HCT116 (cell line): Measurements from ENCODE around the gene MGA. TPM values are rescaled to one million over a fixed set of nuclear protein-coding genes. Genes with fewer than 3 reads are reported as not detected.

Source experiments
- ATAC-seq: fragments of 200-7000 bp; cut with Tn5 transposase; 2 replicates; pipeline ENCODE4 v1.9.1; 2020; ENCODE audit warnings: mild to moderate bottlenecking, moderate library complexity
- BruUV-seq: library from RNA; stranded (reverse); fragments of 400-500 nt; replicated peaks from 2 replicates; lab custom pipeline; 2021; lab: Mats Ljungman, UMichigan
- CTCF ChIA-PET: fragments of 300-600 bp; sonication (Branson Sonifier 250); formaldehyde crosslinking; loops from one replicate; lab custom pipeline; 2021; ENCODE audit warnings: antibody characterized with exemption; lab: Charles Lee
- POLR2A ChIA-PET: fragments of 300-600, 350-600 bp; sonication (Branson Sonifier 250); formaldehyde crosslinking; loops from one replicate; lab custom pipeline; 2021; ENCODE audit warnings: antibody characterized with exemption; lab: Charles Lee
- RAD21 ChIA-PET, 2 experiments: fragments of 300-600 bp; sonication (Branson Sonifier 250); formaldehyde crosslinking; loops; one replicate each; lab custom pipeline; 2023; ENCODE audit warnings: low total read pairs in 2 of 2; ENCODE audit not compliant: uncharacterized antibody in 2 of 2, unreplicated experiment in 2 of 2, low non-redundant PET in 1 of 2; lab: Charles Lee
- DNase-seq: peaks from one replicate; pipeline ENCODE4 v3.0.0-alpha.2; 2010; ENCODE audit warnings: low read depth, low spot score
- H2AFZ ChIP-seq: fragments of 200-600 bp; shearing (Covaris generic), sonication (generic); 2 replicates; pipeline ENCODE4 v1.6.1; 2017; ENCODE audit warnings: low read depth, mixed run types, mixed read lengths, antibody characterized with exemption, low read length; ENCODE audit not compliant: poor library complexity, severe bottlenecking
- H3K27ac ChIP-seq: 2 replicates; pipeline ENCODE4 v1.5.1; 2012; ENCODE audit warnings: low read depth, low read length
- H3K27me3 ChIP-seq: fragments of 200-600 bp; sonication (generic); 2 replicates; pipeline ENCODE4 v1.6.1; 2016; ENCODE audit warnings: mixed run types, low read length, mixed read lengths; ENCODE audit not compliant: insufficient read depth
- H3K36me3 ChIP-seq, 2 experiments: fragments of 200-500 bp in 1 of 2; fragments of 200-600 bp in 1 of 2; sonication (Bioruptor generic) in 1 of 2; sonication (generic) in 1 of 2; 2 replicates each; pipeline versions ENCODE4 v1.5.1 to v1.6.1; 2014 to 2016; ENCODE audit warnings: low read length in 2 of 2, inconsistent platforms in 1 of 2, mixed read lengths in 1 of 2, mixed run types in 1 of 2; ENCODE audit not compliant: insufficient read depth in 2 of 2, control insufficient read depth in 1 of 2
- H3K4me1 ChIP-seq, 2 experiments: fragments of 200-600 bp in 1 of 2; sonication (generic) in 1 of 2; 2 replicates each; pipeline versions ENCODE4 v1.5.1 to v1.6.1; 2012 to 2017; ENCODE audit warnings: low read length in 2 of 2, inconsistent platforms in 1 of 2, mild to moderate bottlenecking in 1 of 2, mixed read lengths in 1 of 2, mixed run types in 1 of 2, moderate library complexity in 1 of 2; ENCODE audit not compliant: insufficient read depth in 2 of 2, control insufficient read depth in 1 of 2
- H3K4me2 ChIP-seq: fragments of 200-600 bp; sonication (generic); 2 replicates; pipeline ENCODE4 v1.6.1; 2017; ENCODE audit warnings: mixed run types, low read length, mixed read lengths
- H3K4me3 ChIP-seq, 2 experiments: fragments of 200-600 bp in 1 of 2; sonication (generic) in 1 of 2; replicated peaks in 1 of 2; 2 replicates each; pipeline ENCODE4 v1.5.1; 2011 to 2016; ENCODE audit warnings: low read length in 2 of 2, control low read depth in 1 of 2, low read depth in 1 of 2, mild to moderate bottlenecking in 1 of 2, mixed read lengths in 1 of 2, mixed run types in 1 of 2
- H3K79me2 ChIP-seq: fragments of 200-600 bp; sonication (generic); 2 replicates; pipeline ENCODE4 v1.6.1; 2017; ENCODE audit warnings: mild to moderate bottlenecking, mixed run types, low read length, moderate library complexity, mixed read lengths; ENCODE audit not compliant: insufficient read depth
- H3K9ac ChIP-seq: fragments of 200-600 bp; sonication (generic); 2 replicates; pipeline ENCODE4 v1.6.1; 2016; ENCODE audit warnings: low read length, mixed read lengths
- H3K9me2 ChIP-seq: fragments of 200-600 bp; sonication (generic), shearing (Covaris generic); 2 replicates; pipeline ENCODE4 v1.6.1; 2017; ENCODE audit warnings: mixed run types, mild to moderate bottlenecking, moderate library complexity; ENCODE audit not compliant: insufficient read depth
- H3K9me3 ChIP-seq, 2 experiments: fragments of 200-500 bp in 1 of 2; fragments of 200-600 bp in 1 of 2; sonication (Bioruptor generic) in 1 of 2; sonication (generic) in 1 of 2; 2 replicates each; pipeline ENCODE4 v1.6.1; 2014 to 2017; ENCODE audit warnings: low read length in 2 of 2, mixed read lengths in 2 of 2, inconsistent platforms in 1 of 2, low read depth in 1 of 2, mild to moderate bottlenecking in 1 of 2, mixed run types in 1 of 2, moderate library complexity in 1 of 2; ENCODE audit not compliant: control insufficient read depth in 1 of 2, insufficient read depth in 1 of 2
- H4K20me1 ChIP-seq: fragments of 200-600 bp; sonication (generic), shearing (Covaris generic); 2 replicates; pipeline ENCODE4 v1.6.1; 2017; ENCODE audit warnings: mixed run types, mild to moderate bottlenecking, moderate library complexity; ENCODE audit not compliant: insufficient read depth
- CBX3 ChIP-seq: IDR thresholded peaks from 2 replicates; pipeline ENCODE4 v1.6.1; 2012; ENCODE audit warnings: low read depth
- CTCF ChIP-seq, 3 experiments: fragments of 200-600 bp in 1 of 3; sonication (generic) in 1 of 3; IDR thresholded peaks in 2 of 3; conservative IDR thresholded peaks in 1 of 3; 2 replicates each; pipeline ENCODE4 v1.5.1; 2012 to 2017; ENCODE audit warnings: low read depth in 2 of 3, low read length in 2 of 3, antibody characterized with exemption in 1 of 3, borderline replicate concordance in 1 of 3, control low read depth in 1 of 3, mild to moderate bottlenecking in 1 of 3, mixed read lengths in 1 of 3, mixed run types in 1 of 3, moderate library complexity in 1 of 3; ENCODE audit not compliant: insufficient read depth in 1 of 3
- ELF1 ChIP-seq: IDR thresholded peaks from 2 replicates; pipeline ENCODE4 v1.6.1; 2012; ENCODE audit warnings: low read depth, borderline replicate concordance
- FOSL1 ChIP-seq: IDR thresholded peaks from 2 replicates; pipeline ENCODE4 v1.6.1; 2012; ENCODE audit warnings: low read depth
- JUND ChIP-seq: IDR thresholded peaks from 2 replicates; pipeline ENCODE4 v1.6.1; 2012
- MAX ChIP-seq: IDR thresholded peaks from 2 replicates; pipeline ENCODE4 v1.6.1; 2012
- POLR2AphosphoS5 ChIP-seq: IDR thresholded peaks from 2 replicates; pipeline ENCODE4 v1.6.1; 2011; ENCODE audit warnings: mild to moderate bottlenecking, low read depth, low read length, moderate library complexity
- RAD21 ChIP-seq: IDR thresholded peaks from 2 replicates; pipeline ENCODE4 v1.6.1; 2012; ENCODE audit warnings: low read depth, mild to moderate bottlenecking
- SIN3A ChIP-seq: IDR thresholded peaks from 2 replicates; pipeline ENCODE4 v1.6.1; 2012; ENCODE audit warnings: low read depth
- SP1 ChIP-seq: IDR thresholded peaks from 2 replicates; pipeline ENCODE4 v1.6.1; 2012; ENCODE audit warnings: low read depth
- SRF ChIP-seq: IDR thresholded peaks from 2 replicates; pipeline ENCODE4 v1.6.1; 2012; ENCODE audit warnings: low read depth
- YY1 ChIP-seq: IDR thresholded peaks from 2 replicates; pipeline ENCODE4 v1.6.1; 2011; ENCODE audit warnings: low read length, low read depth, moderate library complexity, mild to moderate bottlenecking; ENCODE audit not compliant: insufficient replicate concordance; ENCODE audit errors: extremely low read depth
- ZFX ChIP-seq: fragments of 450-650 bp; IDR thresholded peaks from 2 replicates; pipeline ENCODE4 v1.6.1; 2017
- ZNF274 ChIP-seq: fragments of 200-500 bp; sonication (Bioruptor generic); IDR thresholded peaks from 2 replicates; pipeline ENCODE4 v1.6.1; 2014; ENCODE audit warnings: mild to moderate bottlenecking, low read depth, low read length, inconsistent platforms
- intact Hi-C: fragments of 100-400 bp; cut with micrococcal nuclease; formaldehyde crosslinking; loops from 2 replicates; pipeline ENCODE4 v1.10.0; 2022
- total RNA-seq: library from RNA; stranded (reverse); gene quantifications from one replicate; pipeline ENCODE4 v1.2.1, GENCODE V29; 2021; ENCODE audit not compliant: unreplicated experiment

MGA gene
- total RNA-seq, 1 experiment from 2014 or later = 28.9 TPM

- no peak overlapping the region for H3K9ac ChIP-seq
- no peak overlapping the region for H3K27ac ChIP-seq
- no peaks in the 10 kb centered on the region for H3K9me3 ChIP-seq
- H3K36me3 ChIP-seq = 0 out of 4 replicates have a peak, but pooled peaks cover 0 to 8% of the 10 kb centered on the region in 2 experiments
- H4K20me1 ChIP-seq = no peaks in the 10 kb centered on the region
- H3K79me2 ChIP-seq = no peaks in the 10 kb centered on the region
- intact Hi-C loops = no loop called here
- H3K9me2 ChIP-seq = no peaks in the 10 kb centered on the region
- no peak overlapping the region for H3K4me3 ChIP-seq
- no peak for DNase-seq
- ChIA-PET RAD21 (no interaction called here), POLR2A (interaction anchor here (0.7 to 1.1 kb wide), 2 partner anchors 8 to 482 kb away, joined by 3 read pairs; no protein-coding TSS in a partner anchor), CTCF (interaction anchor here (3.8 kb wide), 1 partner anchor 31 kb away, joined by 20 read pairs; the partner anchor contains the start of gene MAPKBP1)
- no peak overlapping the region for H3K4me2 ChIP-seq
- no peak overlapping the region for H2AFZ ChIP-seq
- H3K4me1 ChIP-seq = peaks cover 12 to 25% of the 10 kb centered on the region in 2 experiments; a peak in 3 of 4 replicates
- no peak for ATAC-seq
- BruUV-seq = no TSS peak
- TF ChIP-seq ELF1 (no peak), POLR2AphosphoS5 (no peak), SRF (no peak), MAX (no peak), ZNF274 (no peak), CBX3 (no peak), FOSL1 (no peak), ZFX (no peak), YY1 (no peak), SP1 (no peak), CTCF (IDR thresholded peaks at IDR 0.05 in 2 of 3, conservative IDR thresholded peaks at IDR 0.05 in 1 of 3; ENCODE audit: borderline replicate concordance in 1 of 3, insufficient read depth in 1 of 3, low read depth in 2 of 3, low read length in 2 of 3) (no peak), JUND (no peak), RAD21 (no peak), SIN3A (no peak)
- no peaks in the 10 kb centered on the region for H3K27me3 ChIP-seq
Measured at GRCh38 chr15:41804361-41804760, 144.2 kb downstream of the MGA start.
